ENCODE data around the gene HSPB6.

The HSPB6 gene

GRCh38 chr19:35733180-35734125 is 23.4 kb downstream of the HSPB6 start:
- TF ChIP-seq CTCF (IDR thresholded peaks at IDR 0.05; ENCODE audit: low read depth, low read length), result no peak
- no peak for DNase-seq (ENCODE audit: low read depth, low spot score)
- H3K4me3 ChIP-seq (ENCODE audit: low read depth, low read length), result no peak overlapping the region
- in situ Hi-C loops (cut with HindIII; ENCODE audit: low sequenced_read_pairs), result no loop called here

- no peak overlapping the region for H3K4me3 ChIP-seq (ENCODE audit: low read depth, low read length)
- TF ChIP-seq CTCF (IDR thresholded peaks at IDR 0.05; ENCODE audit: low read depth, low read length), result no peak
- DNase-seq (ENCODE audit: low read depth, low spot score), result no peak
- in situ Hi-C loops (cut with HindIII; ENCODE audit: low sequenced_read_pairs), result no loop called here
These were observed 24.2 kb downstream of the HSPB6 start for GRCh38 chr19:35732540-35733179.

- no peak for TF ChIP-seq CTCF (IDR thresholded peaks at IDR 0.05; ENCODE audit: low read depth, low read length)
- in situ Hi-C loops (cut with HindIII; ENCODE audit: low sequenced_read_pairs), result no loop called here
- no peak overlapping the region for H3K4me3 ChIP-seq (ENCODE audit: low read depth, low read length)
- no peak for DNase-seq (ENCODE audit: low read depth, low spot score)
These were observed 24.9 kb downstream of the HSPB6 start for GRCh38 chr19:35731779-35732405.

GRCh38 chr19:35731353-35731752 is 25.5 kb downstream of the HSPB6 start:
- no peak for DNase-seq (ENCODE audit: low read depth, low spot score)
- in situ Hi-C loops (cut with HindIII; ENCODE audit: low sequenced_read_pairs), result no loop called here
- no peak overlapping the region for H3K4me3 ChIP-seq (ENCODE audit: low read depth, low read length)
- no peak for TF ChIP-seq CTCF (IDR thresholded peaks at IDR 0.05; ENCODE audit: low read depth, low read length)

GRCh38 chr19:35730326-35730725 is 26.5 kb downstream of the HSPB6 start:
- TF ChIP-seq CTCF (IDR thresholded peaks at IDR 0.05; ENCODE audit: low read depth, low read length), result no peak
- in situ Hi-C loops (cut with HindIII; ENCODE audit: low sequenced_read_pairs), result no loop called here
- no peak for DNase-seq (ENCODE audit: low read depth, low spot score)
- H3K4me3 ChIP-seq (ENCODE audit: low read depth, low read length), result no peak overlapping the region

GRCh38 chr19:35729763-35730162 is 27.1 kb downstream of the HSPB6 start:
- TF ChIP-seq CTCF (IDR thresholded peaks at IDR 0.05; ENCODE audit: low read depth, low read length), result no peak
- no peak for DNase-seq (ENCODE audit: low read depth, low spot score)
- in situ Hi-C loops (cut with HindIII; ENCODE audit: low sequenced_read_pairs), result no loop called here
- no peak overlapping the region for H3K4me3 ChIP-seq (ENCODE audit: low read depth, low read length)

Measured in astrocyte of the spinal cord (primary cell).